Skeletal muscle tissue (tissue), 4 donors: ENCODE results near the gene CALHM6. TPM values are rescaled to one million over a fixed set of nuclear protein-coding genes. Genes with fewer than 3 reads are reported as not detected.

ENCODE experiments used
- H3K27ac ChIP-seq: one replicate; pipeline ENCODE4 v1.7.0; 2013; ENCODE audit warnings: mild to moderate bottlenecking, low read depth, low read length, inconsistent platforms
- H3K27me3 ChIP-seq, 3 donors: one replicate each; pipeline ENCODE4 v1.7.0; 2013; ENCODE audit warnings: low read length in 3 of 3; ENCODE audit not compliant: control insufficient read depth in 3 of 3, insufficient read depth in 3 of 3
- H3K36me3 ChIP-seq, 3 donors: one replicate each; pipeline ENCODE4 v1.7.0; 2013; ENCODE audit warnings: low read length in 3 of 3; ENCODE audit not compliant: control insufficient read depth in 3 of 3, insufficient read depth in 3 of 3
- H3K4me1 ChIP-seq, 3 donors: one replicate each; pipeline ENCODE4 v1.7.0; 2013; ENCODE audit warnings: low read length in 3 of 3, mild to moderate bottlenecking in 3 of 3; ENCODE audit not compliant: control insufficient read depth in 3 of 3, insufficient read depth in 3 of 3
- H3K4me3 ChIP-seq, 3 donors: one replicate each; pipeline ENCODE4 v1.7.0; 2013; ENCODE audit warnings: low read length in 3 of 3
- H3K9ac ChIP-seq, 3 donors: one replicate each; pipeline ENCODE4 v1.7.0; 2013; ENCODE audit warnings: low read length in 3 of 3, mild to moderate bottlenecking in 3 of 3, moderate library complexity in 2 of 3, low read depth in 1 of 3
- H3K9me3 ChIP-seq, 3 donors: one replicate each; pipeline ENCODE4 v1.7.0; 2013; ENCODE audit warnings: low read length in 3 of 3; ENCODE audit not compliant: control insufficient read depth in 3 of 3
- total RNA-seq: library from RNA; depleted of rRNA; stranded (reverse); fragments of >200 nt; gene quantifications from one replicate; pipeline ENCODE4 v1.2.3, GENCODE V29; 2014
- donor health status: Osteomylitis.

The CALHM6 gene
- total RNA-seq, 1 donor from 2014 or later = 8.9 TPM

GRCh38 chr6:116452531-116452930, 8.6 kb upstream of the CALHM6 start:
- Histone ChIP-seq H3K36me3 (no peaks in the 10 kb centered on the region), H3K9ac (no peak overlapping the region), H3K9me3 (no peaks in the 10 kb centered on the region), H3K4me3 (no peak overlapping the region), H3K27ac (no peak overlapping the region), H3K4me1 (no peaks in the 10 kb centered on the region), H3K27me3 (no peaks in the 10 kb centered on the region)

DNA sequence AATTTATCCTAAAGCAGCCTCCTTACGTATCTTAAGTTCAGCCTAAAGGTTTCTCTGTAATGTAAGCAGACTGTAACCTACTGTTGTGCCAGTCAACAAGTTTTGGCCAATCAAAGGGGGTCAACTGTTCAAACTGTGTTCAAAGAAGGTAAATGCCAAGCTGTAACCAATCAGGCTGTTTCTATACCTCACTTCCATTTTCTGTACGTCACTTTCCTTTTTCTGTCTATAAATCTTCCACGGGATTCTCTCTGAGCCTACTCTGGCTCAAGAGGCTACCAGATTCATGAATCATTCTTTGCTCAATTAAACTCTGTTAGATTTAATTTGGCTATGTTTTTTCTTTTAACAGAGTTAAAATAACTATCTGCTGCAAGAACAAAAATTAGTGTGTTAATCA, 5.1 kb upstream of the CALHM6 start:
- Histone ChIP-seq H3K4me1 (no peaks in the 10 kb centered on the region), H3K27ac (no peak overlapping the region), H3K4me3 (no peak overlapping the region), H3K9ac (no peak overlapping the region), H3K36me3 (no peaks in the 10 kb centered on the region), H3K27me3 (no peaks in the 10 kb centered on the region), H3K9me3 (no peaks in the 10 kb centered on the region)

DNA sequence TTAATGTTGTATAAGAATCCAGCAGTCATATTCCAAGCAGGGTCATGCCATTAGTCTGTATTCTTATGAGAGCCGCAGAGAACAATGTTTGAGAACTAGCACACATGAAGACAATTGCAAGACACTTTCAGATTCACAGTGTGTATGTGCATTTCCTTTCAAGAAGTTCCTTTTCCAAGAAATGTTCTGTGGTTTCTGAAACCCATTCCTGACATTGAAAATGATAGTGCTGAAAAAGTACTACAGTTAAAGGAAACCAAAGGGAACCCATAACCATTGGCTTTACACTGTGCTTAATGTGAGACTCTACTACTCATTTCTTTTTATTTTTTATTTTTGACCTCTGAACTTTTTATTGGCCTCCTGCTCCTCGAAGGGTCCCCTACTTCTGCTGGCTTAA, 4.2 kb upstream of the CALHM6 start:
- H3K9me3 ChIP-seq = no peaks in the 10 kb centered on the region
- no peak overlapping the region for H3K27ac ChIP-seq
- no peak overlapping the region for H3K4me3 ChIP-seq
- H3K36me3 ChIP-seq = no peaks in the 10 kb centered on the region
- H3K4me1 ChIP-seq = peaks cover 4 to 5% (median 5%) of the 10 kb centered on the region in 3 donors
- H3K9ac ChIP-seq = no peak overlapping the region
- H3K27me3 ChIP-seq = no peaks in the 10 kb centered on the region

DNA sequence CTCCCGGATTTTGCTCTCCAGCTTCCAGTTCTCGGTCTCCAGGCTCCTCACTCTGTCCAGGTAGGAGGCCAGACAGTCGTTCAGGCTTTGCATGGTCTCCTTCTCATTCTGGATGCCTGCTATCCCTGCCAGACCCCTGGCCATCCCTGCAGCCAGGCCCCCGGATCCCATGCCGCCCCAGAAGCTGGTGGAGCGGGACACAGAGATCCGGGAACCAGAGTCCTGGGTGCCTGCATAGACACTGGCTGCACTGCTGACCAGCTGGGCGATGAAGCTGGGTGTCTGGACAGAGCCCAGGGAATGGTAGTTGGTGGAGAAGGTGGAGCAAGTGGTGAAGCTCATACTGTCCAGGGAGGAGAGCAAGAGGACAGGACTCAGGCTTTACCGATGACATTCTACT, 2.9 kb upstream of the CALHM6 start:
- H3K4me3 ChIP-seq = no peak overlapping the region
- no peaks in the 10 kb centered on the region for H3K36me3 ChIP-seq

GRCh38 chr6:116459927-116460326, 1.2 kb upstream of the CALHM6 start:
- H3K4me1 ChIP-seq = peaks cover 10 to 11% (median 10%) of the 10 kb centered on the region in 3 donors

More for the DNA sequence above, 2.9 kb upstream of the CALHM6 start:
- H3K4me1 ChIP-seq = peaks cover 10 to 11% (median 10%) of the 10 kb centered on the region in 3 donors
- H3K27me3 ChIP-seq = no peaks in the 10 kb centered on the region
- no peaks in the 10 kb centered on the region for H3K9me3 ChIP-seq
- H3K27ac ChIP-seq = no peak overlapping the region
- H3K9ac ChIP-seq = no peak overlapping the region

GRCh38 chr6:116461932-116462885, 1.0 kb downstream of the CALHM6 start:
- Histone ChIP-seq H3K4me3 (peak overlapping the region; percentile 66 to 80 (median 76)), H3K9me3 (no peaks in the 10 kb centered on the region), H3K27ac (no peak overlapping the region), H3K9ac (peak overlapping the region in 2 of 3 donors; percentile 35 to 61), H3K36me3 (no peaks in the 10 kb centered on the region), H3K27me3 (no peaks in the 10 kb centered on the region), H3K4me1 (peaks cover 10 to 11% (median 10%) of the 10 kb centered on the region in 3 donors)

More at GRCh38 chr6:116459927-116460326, 1.2 kb upstream of the CALHM6 start:
- no peak overlapping the region for H3K9ac ChIP-seq
- H3K4me3 ChIP-seq = no peak overlapping the region
- no peaks in the 10 kb centered on the region for H3K36me3 ChIP-seq
- no peak overlapping the region for H3K27ac ChIP-seq
- H3K27me3 ChIP-seq = no peaks in the 10 kb centered on the region
- H3K9me3 ChIP-seq = no peaks in the 10 kb centered on the region

DNA sequence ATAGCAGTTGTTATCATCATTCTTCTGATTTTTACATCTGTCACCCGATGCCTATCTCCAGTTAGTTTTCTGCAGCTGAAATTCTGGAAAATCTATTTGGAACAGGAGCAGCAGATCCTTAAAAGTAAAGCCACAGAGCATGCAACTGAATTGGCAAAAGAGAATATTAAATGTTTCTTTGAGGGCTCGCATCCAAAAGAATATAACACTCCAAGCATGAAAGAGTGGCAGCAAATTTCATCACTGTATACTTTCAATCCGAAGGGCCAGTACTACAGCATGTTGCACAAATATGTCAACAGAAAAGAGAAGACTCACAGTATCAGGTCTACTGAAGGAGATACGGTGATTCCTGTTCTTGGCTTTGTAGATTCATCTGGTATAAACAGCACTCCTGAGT, 2.1 kb downstream of the CALHM6 start:
- Histone ChIP-seq H3K9me3 (no peaks in the 10 kb centered on the region), H3K36me3 (no peaks in the 10 kb centered on the region), H3K9ac (no peak overlapping the region), H3K4me1 (peaks cover 10 to 11% (median 10%) of the 10 kb centered on the region in 3 donors), H3K27me3 (no peaks in the 10 kb centered on the region), H3K27ac (no peak overlapping the region), H3K4me3 (no peak overlapping the region)

DNA sequence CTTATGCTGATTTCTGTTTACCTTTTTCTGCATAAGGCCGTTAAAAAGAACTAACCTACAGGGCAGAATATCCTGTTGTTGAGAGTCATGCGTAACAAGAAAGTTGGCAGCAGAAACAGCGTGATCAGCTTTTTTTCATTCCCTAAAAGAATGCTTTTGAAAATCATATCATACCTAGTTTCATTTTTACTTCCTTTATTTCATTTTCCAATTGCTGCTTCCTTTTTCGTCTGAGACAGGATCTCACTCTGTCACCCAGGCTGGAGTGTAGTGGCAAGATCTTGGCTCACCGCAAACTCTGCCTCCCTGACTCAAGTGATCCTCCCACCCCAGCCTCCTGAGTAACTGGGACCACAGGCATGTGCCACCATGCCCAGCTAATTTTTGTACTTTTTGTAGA, 4.1 kb downstream of the CALHM6 start:
- H3K9me3 ChIP-seq = no peaks in the 10 kb centered on the region
- no peak overlapping the region for H3K9ac ChIP-seq
- no peak overlapping the region for H3K27ac ChIP-seq
- H3K4me3 ChIP-seq = no peak overlapping the region
- no peaks in the 10 kb centered on the region for H3K36me3 ChIP-seq
- H3K4me1 ChIP-seq = peaks cover 10 to 11% (median 10%) of the 10 kb centered on the region in 3 donors
- no peaks in the 10 kb centered on the region for H3K27me3 ChIP-seq

DNA sequence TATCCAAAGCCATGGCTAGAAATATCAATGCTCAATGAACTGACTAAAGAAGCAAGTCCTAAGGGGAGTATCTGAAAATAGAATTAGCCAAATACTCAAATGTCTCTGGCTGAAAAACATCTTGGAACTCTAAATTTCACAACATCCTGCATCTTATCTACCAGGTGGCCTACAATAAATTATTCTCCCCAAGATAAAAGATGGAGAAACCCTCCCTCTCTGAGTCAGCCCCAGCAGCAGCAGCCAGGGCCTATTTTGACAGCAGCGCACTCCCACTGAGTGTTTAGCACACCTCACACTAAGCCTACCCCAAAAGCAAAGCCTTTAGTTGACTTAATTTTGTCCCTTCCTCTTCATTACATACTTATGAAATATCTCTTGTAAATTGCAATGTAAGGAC, 5.9 kb downstream of the CALHM6 start:
- H3K27ac ChIP-seq = no peak overlapping the region
- H3K9me3 ChIP-seq = no peaks in the 10 kb centered on the region
- H3K27me3 ChIP-seq = no peaks in the 10 kb centered on the region
- H3K9ac ChIP-seq = no peak overlapping the region
- no peaks in the 10 kb centered on the region for H3K36me3 ChIP-seq
- no peak overlapping the region for H3K4me3 ChIP-seq
- peaks cover 4 to 5% (median 5%) of the 10 kb centered on the region in 3 donors for H3K4me1 ChIP-seq

GRCh38 chr6:116467514-116467913, 6.3 kb downstream of the CALHM6 start:
- no peaks in the 10 kb centered on the region for H3K9me3 ChIP-seq
- H3K27me3 ChIP-seq = no peaks in the 10 kb centered on the region
- H3K4me1 ChIP-seq = peaks cover under 1 to 1% (median 1%) of the 10 kb centered on the region in 3 donors
- no peaks in the 10 kb centered on the region for H3K36me3 ChIP-seq
- H3K4me3 ChIP-seq = no peak overlapping the region
- H3K27ac ChIP-seq = no peak overlapping the region
- no peak overlapping the region for H3K9ac ChIP-seq
